Type B pancreatic cell (in vitro differentiated cells): ENCODE measurements around the gene KCNQ5. TPM values are rescaled to one million over a fixed set of nuclear protein-coding genes. Genes with fewer than 3 reads are reported as not detected.

Experiments
- DNase-seq: peaks from one replicate; pipeline ENCODE4 v3.0.0; 2021; ENCODE audit warnings: mixed read lengths; ENCODE audit not compliant: unreplicated experiment; ENCODE audit errors: extremely low spot score
- H3K27ac Mint-ChIP-seq: 2 replicates; pipeline ENCODE4 v1.8.0; 2021; ENCODE audit warnings: mild to moderate bottlenecking, mixed read lengths
- H3K27me3 Mint-ChIP-seq: 2 replicates; pipeline ENCODE4 v1.8.0; 2021; ENCODE audit warnings: mixed read lengths
- H3K36me3 Mint-ChIP-seq: 2 replicates; pipeline ENCODE4 v1.8.0; 2021; ENCODE audit warnings: mixed read lengths
- H3K4me1 Mint-ChIP-seq: one replicate; pipeline ENCODE4 v1.8.0; 2021; ENCODE audit warnings: mixed read lengths; ENCODE audit not compliant: unreplicated experiment
- H3K4me3 Mint-ChIP-seq: 2 replicates; pipeline ENCODE4 v1.8.0; 2021; ENCODE audit warnings: mild to moderate bottlenecking, mixed read lengths
- H3K9me3 Mint-ChIP-seq: 2 replicates; pipeline ENCODE4 v1.8.0; 2021; ENCODE audit warnings: mixed read lengths
- total RNA-seq: library from RNA; stranded (reverse); gene quantifications from 2 replicates; pipeline ENCODE4 v1.2.1, GENCODE V29; 2021; ENCODE audit warnings: low replicate concordance
- TF ChIP-seq, protein P1 (sequence below): fragments of 200-600 bp; sonication (generic); conservative IDR thresholded peaks from 2 replicates; pipeline ENCODE4 v1.5.0; 2021; ENCODE audit warnings: antibody characterized with exemption, mild to moderate bottlenecking

The KCNQ5 gene
- total RNA-seq, 1 donor from 2014 or later = 1.7 TPM

DNA sequence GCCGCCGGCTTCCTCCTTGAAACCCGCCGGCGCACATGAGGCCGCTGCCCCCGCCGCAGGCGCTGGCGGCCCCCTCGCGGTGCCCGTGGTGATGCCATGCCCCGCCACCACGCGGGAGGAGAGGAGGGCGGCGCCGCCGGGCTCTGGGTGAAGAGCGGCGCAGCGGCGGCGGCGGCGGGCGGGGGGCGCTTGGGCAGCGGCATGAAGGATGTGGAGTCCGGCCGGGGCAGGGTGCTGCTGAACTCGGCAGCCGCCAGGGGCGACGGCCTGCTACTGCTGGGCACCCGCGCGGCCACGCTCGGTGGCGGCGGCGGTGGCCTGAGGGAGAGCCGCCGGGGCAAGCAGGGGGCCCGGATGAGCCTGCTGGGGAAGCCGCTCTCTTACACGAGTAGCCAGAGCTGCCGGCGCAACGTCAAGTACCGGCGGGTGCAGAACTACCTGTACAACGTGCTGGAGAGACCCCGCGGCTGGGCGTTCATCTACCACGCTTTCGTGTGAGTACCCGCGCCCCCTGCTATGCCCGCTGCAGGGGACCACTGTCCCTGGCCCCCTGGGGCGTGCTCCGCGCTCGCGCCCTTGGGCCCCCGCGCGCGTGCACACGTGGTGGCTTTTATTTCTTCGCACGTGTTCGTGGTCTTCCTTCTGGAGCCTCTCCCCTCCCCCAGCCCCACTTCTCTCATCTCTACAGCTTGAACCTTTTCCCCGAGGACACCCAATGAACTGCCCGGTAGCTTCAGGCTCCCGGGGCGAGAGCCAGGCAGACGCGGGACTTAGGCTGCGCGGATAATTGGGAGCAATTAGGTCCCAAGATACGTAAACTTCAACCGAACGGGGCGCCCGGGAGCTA lies 453 bp downstream of the KCNQ5 start:
- peak overlapping the region; percentile 88 for H3K4me3 Mint-ChIP-seq
- no peak overlapping the region for H3K27ac Mint-ChIP-seq
- no peak for DNase-seq
- no peaks in the 10 kb centered on the region for H3K9me3 Mint-ChIP-seq
- peaks cover 82% of the 10 kb centered on the region for H3K27me3 Mint-ChIP-seq
- H3K4me1 Mint-ChIP-seq = peaks cover 16% of the 10 kb centered on the region
- TF ChIP-seq, protein P1, sequence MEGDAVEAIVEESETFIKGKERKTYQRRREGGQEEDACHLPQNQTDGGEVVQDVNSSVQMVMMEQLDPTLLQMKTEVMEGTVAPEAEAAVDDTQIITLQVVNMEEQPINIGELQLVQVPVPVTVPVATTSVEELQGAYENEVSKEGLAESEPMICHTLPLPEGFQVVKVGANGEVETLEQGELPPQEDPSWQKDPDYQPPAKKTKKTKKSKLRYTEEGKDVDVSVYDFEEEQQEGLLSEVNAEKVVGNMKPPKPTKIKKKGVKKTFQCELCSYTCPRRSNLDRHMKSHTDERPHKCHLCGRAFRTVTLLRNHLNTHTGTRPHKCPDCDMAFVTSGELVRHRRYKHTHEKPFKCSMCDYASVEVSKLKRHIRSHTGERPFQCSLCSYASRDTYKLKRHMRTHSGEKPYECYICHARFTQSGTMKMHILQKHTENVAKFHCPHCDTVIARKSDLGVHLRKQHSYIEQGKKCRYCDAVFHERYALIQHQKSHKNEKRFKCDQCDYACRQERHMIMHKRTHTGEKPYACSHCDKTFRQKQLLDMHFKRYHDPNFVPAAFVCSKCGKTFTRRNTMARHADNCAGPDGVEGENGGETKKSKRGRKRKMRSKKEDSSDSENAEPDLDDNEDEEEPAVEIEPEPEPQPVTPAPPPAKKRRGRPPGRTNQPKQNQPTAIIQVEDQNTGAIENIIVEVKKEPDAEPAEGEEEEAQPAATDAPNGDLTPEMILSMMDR = peak; percentile 66
- no peaks in the 10 kb centered on the region for H3K36me3 Mint-ChIP-seq

GRCh38 chr6:72623808-72624207 lies 1.9 kb downstream of the KCNQ5 start:
- peak overlapping the region; percentile 88 for H3K4me3 Mint-ChIP-seq
- TF ChIP-seq, protein P1 = no peak
- H3K36me3 Mint-ChIP-seq = no peaks in the 10 kb centered on the region
- DNase-seq = no peak
- peaks cover 16% of the 10 kb centered on the region for H3K4me1 Mint-ChIP-seq
- no peak overlapping the region for H3K27ac Mint-ChIP-seq
- H3K27me3 Mint-ChIP-seq = peaks cover 74% of the 10 kb centered on the region
- H3K9me3 Mint-ChIP-seq = no peaks in the 10 kb centered on the region

DNA sequence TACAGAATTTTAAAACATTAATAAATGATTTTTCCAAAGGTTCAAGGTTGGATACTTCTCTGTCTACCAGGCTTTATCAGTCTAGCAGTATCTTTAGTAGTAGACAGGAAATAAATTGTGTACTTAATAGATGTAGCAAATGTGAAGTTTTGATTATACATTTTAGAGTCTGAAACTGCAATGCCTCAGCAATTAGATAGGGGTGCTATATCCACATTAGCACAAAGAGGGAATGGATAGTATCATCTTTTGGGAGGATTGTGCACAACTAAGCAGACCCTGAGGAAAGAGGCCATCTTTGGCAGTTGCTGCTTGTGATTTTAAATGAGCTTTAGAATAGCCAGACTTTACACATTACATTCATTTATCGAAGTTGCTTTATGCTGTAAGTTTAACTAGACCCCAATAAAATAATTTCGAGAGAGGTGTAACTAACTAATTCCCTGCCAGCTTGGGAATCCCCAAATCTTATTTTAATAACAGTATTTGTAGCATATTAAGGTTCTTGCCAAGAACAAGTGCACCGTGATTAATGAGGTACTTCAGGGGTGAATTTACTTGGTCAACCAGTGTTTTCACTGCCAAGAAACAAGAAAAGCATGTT lies 2.8 kb downstream of the KCNQ5 start:
- no peaks in the 10 kb centered on the region for H3K9me3 Mint-ChIP-seq
- TF ChIP-seq, protein P1 = peak; percentile 77
- H3K4me1 Mint-ChIP-seq = peaks cover 16% of the 10 kb centered on the region
- no peak overlapping the region for H3K27ac Mint-ChIP-seq
- no peak overlapping the region for H3K4me3 Mint-ChIP-seq
- H3K36me3 Mint-ChIP-seq = no peaks in the 10 kb centered on the region
- no peak for DNase-seq
- H3K27me3 Mint-ChIP-seq = peaks cover 68% of the 10 kb centered on the region

DNA sequence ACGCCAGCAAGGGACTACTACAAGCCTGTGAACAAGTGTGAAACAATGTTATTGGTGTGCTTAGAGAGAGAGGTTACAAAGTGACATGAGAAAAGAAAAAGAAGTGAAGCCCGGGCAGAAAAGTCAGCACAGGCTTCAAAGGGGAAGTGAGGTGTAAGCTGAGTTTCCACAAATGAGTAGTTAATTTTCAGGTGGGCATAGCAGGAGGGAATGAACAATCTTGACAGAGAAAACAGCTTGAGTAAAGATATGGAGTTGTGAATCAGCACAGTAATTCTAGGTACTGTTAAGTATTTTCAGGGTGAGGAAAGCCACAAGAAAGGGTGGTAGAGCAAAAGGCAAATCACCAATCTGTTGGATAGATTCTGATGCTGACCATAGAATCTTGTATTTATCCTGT lies 4.3 kb downstream of the KCNQ5 start:
- no peaks in the 10 kb centered on the region for H3K36me3 Mint-ChIP-seq
- H3K27ac Mint-ChIP-seq = no peak overlapping the region
- H3K9me3 Mint-ChIP-seq = no peaks in the 10 kb centered on the region
- TF ChIP-seq, protein P1 = no peak
- no peak for DNase-seq
- no peak overlapping the region for H3K4me3 Mint-ChIP-seq
- peaks cover 53% of the 10 kb centered on the region for H3K27me3 Mint-ChIP-seq
- H3K4me1 Mint-ChIP-seq = peaks cover under 1% of the 10 kb centered on the region

DNA sequence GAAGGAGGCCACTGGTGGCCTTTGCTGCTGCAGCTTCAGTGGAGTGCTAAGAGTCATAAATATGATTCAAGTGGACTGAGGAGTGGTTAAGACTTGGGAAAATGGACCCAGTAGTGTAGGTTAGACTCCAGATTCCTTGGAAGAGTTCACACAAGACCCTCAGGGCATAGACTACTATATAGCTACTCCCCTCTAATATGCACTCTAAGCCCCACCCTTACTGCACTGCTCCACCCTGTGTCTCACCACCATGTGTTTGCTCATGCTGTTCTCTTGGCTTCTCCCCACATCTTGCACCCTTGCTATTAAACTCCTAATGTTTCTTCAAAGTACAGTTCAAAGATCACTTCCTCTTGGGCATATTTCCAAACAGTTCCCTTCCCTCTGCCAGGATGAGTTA lies 5.7 kb downstream of the KCNQ5 start:
- H3K4me3 Mint-ChIP-seq = no peak overlapping the region
- H3K4me1 Mint-ChIP-seq = no peaks in the 10 kb centered on the region
- TF ChIP-seq, protein P1 = no peak
- no peaks in the 10 kb centered on the region for H3K36me3 Mint-ChIP-seq
- H3K27ac Mint-ChIP-seq = no peak overlapping the region
- peaks cover 48% of the 10 kb centered on the region for H3K27me3 Mint-ChIP-seq
- DNase-seq = no peak
- H3K9me3 Mint-ChIP-seq = no peaks in the 10 kb centered on the region
